Amygdala (tissue), 56 donors: ENCODE results near the gene ARAP2.
"Not testable (repeated sequence)": the region's sequence is repeated elsewhere in the genome, so short reads cannot be mapped to it uniquely, and the experiment has no call there.

Experiments used
- DNase-seq, 56 donors: peaks; one replicate each; lab custom pipeline; 2025; lab: John Stamatoyannopoulos, UW

The ARAP2 gene

GRCh38 chr4:36192922-36193321 is 51.4 kb downstream of the ARAP2 start:
- DNase-seq: no peak

- DNase-seq: no peak
Observed at GRCh38 chr4:36189511-36190226, 54.6 kb downstream of the ARAP2 start.

- peak in 3 of 56 donors; percentile 7 to 21 (median 15) for DNase-seq
Observed at GRCh38 chr4:36187723-36188333, 56.5 kb downstream of the ARAP2 start.

- DNase-seq: no peak
Observed at GRCh38 chr4:36183665-36184393, 60.5 kb downstream of the ARAP2 start.

- DNase-seq: no peak
Observed at GRCh38 chr4:36183232-36183631, 61.1 kb downstream of the ARAP2 start.

- DNase-seq: not testable (repeated sequence)
Observed at GRCh38 chr4:36182315-36182714, 62.0 kb downstream of the ARAP2 start.

- no peak for DNase-seq
Observed at GRCh38 chr4:36180206-36180605, 64.1 kb downstream of the ARAP2 start.

GRCh38 chr4:36178484-36178883 is 65.8 kb downstream of the ARAP2 start:
- no peak for DNase-seq

GRCh38 chr4:36177946-36178345 is 66.4 kb downstream of the ARAP2 start:
- DNase-seq: no peak

GRCh38 chr4:36174570-36174969 is 69.7 kb downstream of the ARAP2 start:
- no peak for DNase-seq

- DNase-seq: no peak
Observed at GRCh38 chr4:36173905-36174304, 70.4 kb downstream of the ARAP2 start.

- DNase-seq: peak in 14 of 56 donors; percentile 3 to 48 (median 19)
Observed at GRCh38 chr4:36172656-36173055, 71.7 kb downstream of the ARAP2 start.

- DNase-seq: no peak
Observed at GRCh38 chr4:36168127-36168878, 76.0 kb downstream of the ARAP2 start.

- DNase-seq: no peak
Observed at GRCh38 chr4:36165631-36166005, 78.7 kb downstream of the ARAP2 start.

- peak in 3 of 56 donors; percentile 3 to 45 (median 26) for DNase-seq
Observed at GRCh38 chr4:36164900-36165630, 79.2 kb downstream of the ARAP2 start.

- no peak for DNase-seq
Observed at GRCh38 chr4:36163198-36163597, 81.1 kb downstream of the ARAP2 start.

GRCh38 chr4:36159208-36159607 is 85.1 kb downstream of the ARAP2 start:
- DNase-seq: peak in 3 of 56 donors; percentile 3 to 21 (median 14)

- DNase-seq: no peak
Observed at GRCh38 chr4:36152735-36153134, 91.6 kb downstream of the ARAP2 start.

- DNase-seq: no peak
Observed at GRCh38 chr4:36142504-36142903, 101.8 kb downstream of the ARAP2 start.

- no peak for DNase-seq
Observed at GRCh38 chr4:36141186-36141585, 103.1 kb downstream of the ARAP2 start.
